NCI-H2107 (cell line): ENCODE measurements around the gene PTTG1IP.
"Not testable (repeated sequence)": the region's sequence is repeated elsewhere in the genome, so short reads cannot be mapped to it uniquely, and the experiment has no call there.

Experiments used
- DNase-seq: peaks from one replicate; lab custom pipeline; 2025; lab: John Stamatoyannopoulos, UW

Gene PTTG1IP

GRCh38 chr21:44881198-44881872 lies 7.8 kb upstream of the PTTG1IP start:
- no peak for DNase-seq

DNA sequence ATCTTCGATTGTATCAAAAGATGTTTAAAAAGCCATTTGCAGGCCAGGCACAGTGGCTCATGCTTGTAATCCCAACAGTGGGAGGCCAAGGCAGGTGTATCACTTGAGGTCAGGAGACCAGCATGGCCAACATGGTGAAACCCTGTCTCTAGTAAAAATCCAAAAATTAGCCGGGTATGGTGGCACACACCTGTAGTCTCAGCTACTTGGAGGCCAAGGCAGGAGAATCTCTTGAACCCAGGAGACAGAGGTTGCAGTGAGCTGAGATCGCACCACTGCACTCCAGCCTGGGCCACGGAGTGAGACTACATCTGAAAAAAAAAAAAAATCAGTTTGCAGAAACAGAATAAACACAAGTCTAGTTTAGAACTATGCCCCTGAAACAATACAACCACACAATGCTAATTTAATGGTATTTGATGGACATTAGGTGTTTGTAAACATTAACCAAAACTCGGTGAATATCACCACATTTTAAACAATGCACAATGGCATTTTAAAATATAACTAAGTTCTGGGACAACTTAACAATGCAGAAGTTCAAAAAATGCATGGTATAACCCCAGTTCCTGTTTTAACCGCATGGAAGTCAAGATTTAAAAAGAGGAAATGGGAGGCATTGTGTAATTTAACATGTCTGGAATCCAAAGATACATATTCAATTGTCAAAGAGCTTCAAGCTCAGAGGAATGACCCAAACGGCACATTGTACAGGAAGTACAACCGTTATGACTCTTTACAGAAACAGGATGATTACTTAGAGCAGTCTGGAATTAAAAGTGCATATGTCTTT lies 7.1 kb upstream of the PTTG1IP start:
- DNase-seq, result no peak

DNA sequence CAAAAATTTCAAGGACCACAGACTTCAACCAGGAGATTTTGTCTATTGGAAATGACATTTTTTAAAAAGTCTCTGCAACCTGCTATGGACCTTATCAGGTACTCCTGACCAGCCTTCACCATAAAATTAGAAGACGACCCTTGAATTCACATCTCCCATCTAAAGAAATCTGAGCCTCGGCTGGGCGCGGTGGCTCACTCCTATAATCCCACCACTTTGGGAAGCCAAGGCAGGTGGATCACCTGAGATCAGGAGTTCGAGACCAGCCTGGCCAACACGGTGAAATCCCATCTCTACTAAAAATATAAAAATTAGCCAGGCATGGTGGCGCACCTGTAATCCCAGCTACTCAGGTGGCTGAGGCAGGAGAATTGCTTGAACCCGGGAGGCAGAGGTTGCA lies 5.7 kb upstream of the PTTG1IP start:
- not testable (repeated sequence) for DNase-seq

DNA sequence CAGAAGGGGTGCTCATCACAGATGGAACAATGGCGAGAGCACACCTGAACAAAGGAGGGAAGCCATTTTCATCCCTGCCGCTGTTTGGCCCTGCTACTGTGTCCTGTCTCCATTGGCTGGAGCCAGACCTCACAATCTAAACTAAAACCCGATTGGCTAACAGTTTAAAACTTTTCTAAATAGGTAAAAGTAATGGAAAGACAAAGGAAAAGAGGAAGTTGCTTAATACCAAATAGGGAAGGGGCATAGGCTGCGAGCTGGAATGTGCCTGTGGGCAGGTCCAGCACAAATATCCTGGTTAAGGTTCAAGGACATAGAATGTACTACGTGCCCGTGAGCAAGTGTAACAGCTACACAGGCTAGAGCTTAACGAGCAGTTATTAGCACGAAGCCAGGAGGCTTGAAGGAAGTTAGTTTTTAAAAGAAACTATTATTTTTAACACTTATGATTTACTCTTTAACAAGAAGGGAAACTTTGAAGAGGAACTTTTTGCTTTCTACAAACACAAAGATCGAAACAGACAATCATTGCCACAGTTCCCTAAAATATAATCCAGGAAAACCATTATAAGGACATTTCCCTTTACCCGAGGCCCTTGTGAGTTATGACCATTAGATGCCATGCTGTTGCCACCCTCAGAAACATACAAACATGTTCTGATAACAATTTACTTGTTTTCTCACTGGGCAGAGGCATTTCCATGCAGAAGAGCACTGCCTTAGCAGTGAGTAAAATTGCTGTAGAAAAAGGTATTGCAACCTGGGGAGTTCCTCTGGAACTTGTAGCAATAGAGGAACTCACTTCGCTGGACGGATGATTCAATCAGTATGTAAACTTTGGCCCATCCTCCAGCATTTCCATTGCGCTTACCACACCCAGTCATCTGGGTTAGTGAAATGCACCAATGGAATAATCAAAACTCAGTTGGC lies 4.8 kb upstream of the PTTG1IP start:
- DNase-seq, result no peak

DNA sequence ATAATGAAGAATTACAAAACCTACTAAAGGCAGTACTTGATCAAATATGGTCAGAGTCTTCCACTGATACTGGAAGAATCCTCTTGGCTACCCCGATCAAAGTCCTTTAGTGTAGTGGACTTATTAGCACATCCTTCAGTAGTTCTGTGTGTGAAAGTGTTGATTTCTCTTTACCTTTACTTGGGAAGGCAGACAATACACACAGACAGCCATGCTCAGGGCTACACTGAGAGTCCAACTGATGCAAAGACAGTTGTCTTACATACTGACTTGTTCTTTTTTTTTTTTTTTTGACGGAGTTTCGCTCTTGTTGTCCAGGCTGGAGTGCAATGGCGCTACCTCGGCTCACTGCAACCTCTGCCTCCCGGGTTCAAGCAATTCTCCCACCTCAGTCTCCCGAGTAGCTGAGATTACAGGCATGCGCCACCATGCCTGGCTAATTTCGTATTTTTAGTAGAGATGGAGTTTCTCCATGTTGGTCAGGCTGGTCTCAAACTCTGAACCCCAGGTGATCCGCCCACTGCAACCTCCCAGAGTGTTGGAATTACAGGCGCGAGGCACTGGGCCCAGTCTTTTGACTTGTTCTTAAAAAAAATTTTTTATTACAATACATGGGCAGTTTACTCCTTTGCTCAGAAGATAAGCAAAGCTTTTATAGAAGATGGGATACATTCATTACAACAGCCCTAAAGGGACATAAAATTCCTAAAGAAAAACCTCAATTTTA lies 3.5 kb upstream of the PTTG1IP start:
- DNase-seq, result no peak

DNA sequence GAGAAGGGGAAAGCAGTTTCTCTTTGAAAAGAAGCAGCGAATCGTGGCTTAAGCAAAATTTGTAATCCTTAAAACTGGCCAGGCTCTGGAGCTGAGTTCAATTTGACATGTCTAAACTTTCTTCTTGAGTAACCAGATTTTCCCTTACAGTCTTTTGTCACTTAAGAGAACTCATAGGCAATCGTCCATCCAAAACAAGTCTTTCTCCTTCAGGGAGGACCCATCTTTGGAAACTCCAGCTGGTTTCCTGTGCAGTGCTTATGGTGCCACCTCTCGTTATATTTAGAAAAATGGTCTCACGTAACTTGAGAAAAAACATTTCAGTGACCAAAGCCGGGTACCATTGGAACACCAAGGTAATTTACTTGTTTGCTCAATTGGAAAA lies 1.8 kb upstream of the PTTG1IP start:
- DNase-seq, result no peak

DNA sequence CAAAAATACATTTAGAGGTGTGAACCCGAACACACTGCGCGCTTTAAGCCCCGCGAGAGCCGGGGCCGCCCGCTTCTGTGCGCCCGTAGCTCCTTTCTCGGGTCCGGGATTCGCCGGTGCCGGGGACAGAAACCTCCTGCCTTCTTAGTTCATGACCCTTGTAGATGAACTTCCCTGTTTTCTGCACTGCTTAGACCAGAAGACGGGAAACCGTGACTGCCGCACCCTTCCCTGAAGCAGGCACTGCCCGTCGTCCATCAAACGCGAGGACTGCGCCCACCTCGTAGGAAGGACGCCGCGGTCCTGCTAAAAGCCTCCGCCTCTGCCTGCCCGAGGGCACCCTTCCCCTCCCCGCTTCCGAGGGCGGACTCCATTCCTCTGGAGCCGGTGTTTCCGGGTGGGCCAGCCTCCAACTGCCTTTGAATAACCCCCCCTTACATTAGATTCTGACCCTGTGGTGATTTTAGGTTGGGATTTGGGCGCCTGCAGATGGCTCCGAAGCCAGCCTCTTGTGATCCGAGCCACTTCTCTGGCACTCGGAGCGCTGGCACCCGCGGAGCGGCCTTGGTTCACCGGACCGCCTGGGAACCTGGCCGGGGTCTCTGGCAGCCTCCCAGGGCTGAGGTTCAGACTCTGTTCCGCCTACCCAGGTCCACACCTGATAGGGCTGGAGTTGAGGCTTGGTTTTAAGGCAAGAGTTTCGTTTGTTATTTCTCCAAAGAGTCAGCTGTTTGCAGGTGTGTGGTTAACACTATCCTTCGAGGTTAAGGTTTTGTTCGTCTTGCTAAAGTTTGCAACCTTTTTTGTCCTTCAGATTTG lies 1.2 kb upstream of the PTTG1IP start:
- DNase-seq, result no peak

DNA sequence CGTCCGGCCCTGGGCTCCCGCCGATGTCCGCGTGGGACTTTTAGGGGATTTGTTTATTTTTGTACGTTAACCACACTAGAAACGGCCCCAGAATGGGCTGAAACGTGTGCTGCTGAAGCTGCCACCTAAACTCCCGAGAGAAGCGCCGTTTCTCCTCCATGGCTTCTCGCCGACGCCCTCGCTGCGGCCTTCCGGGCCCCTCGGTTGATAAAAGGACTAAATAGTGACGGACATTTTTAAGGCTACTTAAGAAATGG lies 678 bp upstream of the PTTG1IP start:
- no peak for DNase-seq

GRCh38 chr21:44872649-44873355 lies 688 bp downstream of the PTTG1IP start:
- no peak for DNase-seq

- DNase-seq, result no peak
Measured at GRCh38 chr21:44872323-44872648, 1.2 kb downstream of the PTTG1IP start.

DNA sequence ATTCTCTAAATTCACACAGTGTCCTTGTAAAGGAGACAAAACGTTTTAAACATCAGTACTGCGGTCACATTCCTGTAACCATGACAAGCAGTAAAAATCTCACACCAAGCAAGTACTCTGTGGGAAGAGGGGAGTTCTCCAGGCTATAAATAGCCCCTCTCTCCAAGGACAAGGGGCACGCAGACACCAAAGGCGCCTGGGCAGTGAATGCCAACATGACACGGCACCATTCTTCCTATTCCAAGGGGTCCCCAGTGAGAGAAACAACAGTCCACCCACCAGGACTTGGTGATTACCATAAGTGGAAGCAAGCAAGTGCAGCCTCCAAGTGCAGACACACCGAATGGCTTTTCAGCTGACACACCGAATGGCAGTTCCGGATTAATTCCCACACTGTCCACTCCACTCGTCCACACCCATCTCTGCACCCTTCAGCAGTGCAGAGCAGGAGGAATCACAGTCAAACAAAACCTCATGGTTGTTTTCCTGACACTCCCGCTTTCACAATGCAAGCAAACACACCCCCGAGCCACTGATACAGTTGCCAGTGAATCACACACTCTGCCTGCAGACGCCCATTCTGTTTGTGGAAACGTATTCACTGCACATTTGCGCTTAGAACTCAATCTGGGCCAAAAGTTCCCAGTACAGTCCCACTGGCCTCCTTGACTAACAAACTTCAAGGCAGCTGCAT lies 1.8 kb downstream of the PTTG1IP start:
- DNase-seq, result no peak

- no peak for DNase-seq
Measured at GRCh38 chr21:44870748-44871495, 2.6 kb downstream of the PTTG1IP start.

DNA sequence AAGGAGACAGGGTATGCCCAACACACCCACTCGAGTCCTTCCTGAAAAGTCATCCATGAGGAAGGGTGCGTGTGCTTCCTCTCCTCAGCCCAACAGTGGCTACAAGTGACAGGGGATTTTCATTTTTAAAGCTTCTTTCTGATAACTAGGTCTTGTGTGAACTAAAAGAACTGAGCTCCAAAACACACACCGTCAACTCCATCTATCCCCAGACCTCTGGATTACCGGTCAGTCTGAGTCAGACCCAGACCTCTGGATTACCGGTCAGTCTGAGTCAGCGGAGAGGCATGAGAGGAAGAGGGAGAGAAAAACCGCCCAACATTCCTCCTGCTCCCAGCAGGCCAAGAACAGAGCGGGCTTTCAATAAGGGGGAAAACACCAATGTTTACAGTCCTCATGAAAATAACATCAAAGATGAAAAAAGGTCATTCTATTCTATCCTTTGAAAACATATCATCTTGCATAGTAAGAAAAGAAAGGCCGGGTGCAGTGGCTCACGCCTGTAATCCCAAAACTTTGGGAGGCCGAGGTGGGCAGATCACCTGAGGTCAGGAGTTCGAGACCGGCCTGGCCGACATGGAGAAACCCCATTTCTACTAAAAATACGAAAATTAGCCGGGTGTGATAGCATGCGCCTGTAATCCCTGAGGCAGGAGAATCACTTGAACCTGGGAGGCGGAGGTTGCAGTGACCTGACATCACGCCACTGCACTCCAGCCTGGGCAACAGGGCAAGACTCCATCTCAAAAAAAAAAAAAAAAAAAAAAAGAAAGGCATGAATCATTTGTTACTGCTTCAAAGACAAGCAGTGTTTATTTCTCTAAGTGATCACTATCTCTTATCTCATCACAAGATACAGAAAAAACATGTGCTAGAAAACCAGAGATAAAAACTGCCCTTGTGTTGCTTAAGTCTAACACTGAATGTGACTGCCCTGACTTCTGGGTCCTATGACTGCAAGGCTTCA lies 3.4 kb downstream of the PTTG1IP start:
- DNase-seq, result no peak

DNA sequence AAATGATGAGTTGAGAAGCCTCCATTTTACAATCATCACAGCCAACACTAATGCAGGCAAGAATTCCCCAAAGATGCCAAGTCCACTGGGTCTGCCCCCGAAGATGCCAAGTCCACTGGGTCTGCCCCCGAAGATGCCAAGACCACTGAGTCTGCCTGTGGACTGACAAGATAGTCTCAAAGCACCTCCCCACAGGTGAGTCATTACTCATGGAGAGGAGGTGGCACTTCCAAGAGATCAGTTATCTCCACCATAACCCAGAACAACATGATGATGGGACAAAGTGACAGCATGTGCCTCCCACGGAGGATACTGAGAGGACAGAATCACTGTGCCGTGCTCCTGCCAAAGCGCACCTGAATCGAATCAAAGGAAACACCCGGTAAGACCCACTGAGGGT lies 4.8 kb downstream of the PTTG1IP start:
- DNase-seq, result no peak

- DNase-seq, result no peak
Measured at GRCh38 chr21:44867999-44868700, 5.3 kb downstream of the PTTG1IP start.

- DNase-seq, result no peak
Measured at GRCh38 chr21:44867464-44867863, 6.0 kb downstream of the PTTG1IP start.

DNA sequence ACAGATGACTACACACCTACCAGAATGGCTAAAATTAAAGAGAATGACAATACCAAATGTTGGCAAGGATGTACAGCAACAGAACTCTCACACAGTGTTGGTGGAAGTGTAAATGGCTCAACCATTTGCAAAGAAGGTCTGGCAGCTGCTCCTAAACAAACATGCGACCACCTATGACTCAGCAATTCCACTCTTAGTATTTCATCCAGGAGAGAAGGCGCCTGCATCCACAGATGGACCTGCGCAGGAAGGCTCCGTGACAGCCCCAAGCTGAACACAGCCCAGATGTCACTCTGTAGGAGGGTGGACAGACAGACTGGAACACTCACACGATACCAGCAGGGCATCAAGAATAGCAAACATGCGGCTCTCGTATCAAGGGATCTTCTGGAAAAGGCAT lies 6.7 kb downstream of the PTTG1IP start:
- no peak for DNase-seq
